Large intestine (tissue), 3 donors: Measurements from ENCODE around the gene AKAP13. TPM values are rescaled to one million over a fixed set of nuclear protein-coding genes. Genes with fewer than 3 reads are reported as not detected.

ENCODE experiments used
- DNase-seq, 2 donors: peaks; one replicate each; pipeline versions ENCODE4 v3.0.0 to v3.0.0-alpha.2; 2013
- H3K27ac ChIP-seq: one replicate; pipeline ENCODE4 v1.5.1; 2013; ENCODE audit warnings: low read length
- H3K27me3 ChIP-seq: 2 replicates; pipeline ENCODE4 v1.6.1; 2013; ENCODE audit warnings: low read length; ENCODE audit not compliant: control insufficient read depth, insufficient read depth
- H3K36me3 ChIP-seq: 2 replicates; pipeline ENCODE4 v1.6.1; 2013; ENCODE audit warnings: low read length; ENCODE audit not compliant: control insufficient read depth, insufficient read depth
- H3K4me1 ChIP-seq: one replicate; pipeline ENCODE4 v1.6.1; 2013; ENCODE audit warnings: low read length; ENCODE audit not compliant: control insufficient read depth, insufficient read depth
- H3K4me3 ChIP-seq: one replicate; pipeline ENCODE4 v1.5.1; 2013; ENCODE audit warnings: low read length
- H3K9me3 ChIP-seq: one replicate; pipeline ENCODE4 v1.6.1; 2013; ENCODE audit warnings: mild to moderate bottlenecking, low read depth, low read length, moderate library complexity; ENCODE audit not compliant: control insufficient read depth
- WGBS: methylation state at CpG from one replicate; pipeline ENCODE4 v1.1.5; 2013; ENCODE audit warnings: low lambda C conversion rate; ENCODE audit not compliant: insufficient coverage; 5-methylcytosine and 5-hydroxymethylcytosine counted together
- polyA plus RNA-seq: library from polyadenylated mRNA; unstranded; fragments of 120-200 nt; gene quantifications from one replicate; pipeline ENCODE4 v1.2.1, GENCODE V29; 2013

AKAP13 gene
- polyA plus RNA-seq, 1 donor = 68.9 TPM

GRCh38 chr15:85443593-85444087 is 63.2 kb downstream of the AKAP13 start:
- Histone ChIP-seq H3K4me1 (peaks cover 18% of the 10 kb centered on the region), H3K36me3 (no peaks in the 10 kb centered on the region), H3K9me3 (no peaks in the 10 kb centered on the region), H3K4me3 (no peak overlapping the region), H3K27ac (peak overlapping the region; percentile 43), H3K27me3 (no peaks in the 10 kb centered on the region)
- no CpG with 5 or more reads among the region's 4 CpGs for WGBS
- DNase-seq = peak; percentile 65 to 88

- peak; percentile 26 to 67 for DNase-seq
- Histone ChIP-seq H3K36me3 (no peaks in the 10 kb centered on the region), H3K4me1 (peaks cover 18% of the 10 kb centered on the region), H3K4me3 (no peak overlapping the region), H3K9me3 (no peaks in the 10 kb centered on the region), H3K27ac (peak overlapping the region; percentile 43), H3K27me3 (no peaks in the 10 kb centered on the region)
- 8% methylated on average over 2 of the region's 3 CpGs for WGBS
These were observed 63.8 kb downstream of the AKAP13 start for GRCh38 chr15:85444122-85444745.

- Histone ChIP-seq H3K27me3 (no peaks in the 10 kb centered on the region), H3K4me1 (peaks cover 18% of the 10 kb centered on the region), H3K9me3 (peaks cover 7% of the 10 kb centered on the region), H3K4me3 (no peak overlapping the region), H3K27ac (peak overlapping the region; percentile 43), H3K36me3 (no peaks in the 10 kb centered on the region)
- 71% methylated on average over 1 of the region's 1 CpG for WGBS
- DNase-seq = no peak
These were observed 65.0 kb downstream of the AKAP13 start for GRCh38 chr15:85445361-85445760.

GRCh38 chr15:85451099-85451700 is 70.8 kb downstream of the AKAP13 start:
- no peak overlapping the region for H3K27ac ChIP-seq
- H3K36me3 ChIP-seq = no peaks in the 10 kb centered on the region
- no peaks in the 10 kb centered on the region for H3K27me3 ChIP-seq
- H3K9me3 ChIP-seq = peaks cover 10% of the 10 kb centered on the region
- no peak overlapping the region for H3K4me3 ChIP-seq
- DNase-seq = no peak
- no CpG with 5 or more reads among the region's 3 CpGs for WGBS
- H3K4me1 ChIP-seq = peaks cover 1% of the 10 kb centered on the region

GRCh38 chr15:85452436-85452835 is 72.0 kb downstream of the AKAP13 start:
- no peak overlapping the region for H3K27ac ChIP-seq
- H3K36me3 ChIP-seq = no peaks in the 10 kb centered on the region
- no peaks in the 10 kb centered on the region for H3K4me1 ChIP-seq
- H3K9me3 ChIP-seq = peaks cover 10% of the 10 kb centered on the region
- no peak overlapping the region for H3K4me3 ChIP-seq
- WGBS = no CpG with 5 or more reads among the region's 1 CpG
- no peaks in the 10 kb centered on the region for H3K27me3 ChIP-seq
- DNase-seq = no peak

- H3K27me3 ChIP-seq = no peaks in the 10 kb centered on the region
- H3K27ac ChIP-seq = no peak overlapping the region
- no peaks in the 10 kb centered on the region for H3K36me3 ChIP-seq
- no peaks in the 10 kb centered on the region for H3K4me1 ChIP-seq
- DNase-seq = no peak
- WGBS = no CpG with 5 or more reads among the region's 5 CpGs
- no peak overlapping the region for H3K4me3 ChIP-seq
- H3K9me3 ChIP-seq = peaks cover 10% of the 10 kb centered on the region
These were observed 72.9 kb downstream of the AKAP13 start for GRCh38 chr15:85453144-85453872.

- WGBS = 33% methylated on average over 1 of the region's 7 CpGs
- H3K4me1 ChIP-seq = no peaks in the 10 kb centered on the region
These were observed 74.0 kb downstream of the AKAP13 start for GRCh38 chr15:85454403-85454802.

GRCh38 chr15:85455891-85456290 is 75.5 kb downstream of the AKAP13 start:
- no peak for DNase-seq
- no peaks in the 10 kb centered on the region for H3K4me1 ChIP-seq

More at GRCh38 chr15:85454403-85454802, 74.0 kb downstream of the AKAP13 start:
- Histone ChIP-seq H3K4me3 (no peak overlapping the region), H3K36me3 (no peaks in the 10 kb centered on the region), H3K27me3 (no peaks in the 10 kb centered on the region), H3K9me3 (peaks cover 10% of the 10 kb centered on the region), H3K27ac (no peak overlapping the region)
- no peak for DNase-seq

GRCh38 chr15:85456798-85457197 is 76.4 kb downstream of the AKAP13 start:
- Histone ChIP-seq H3K4me3 (no peak overlapping the region), H3K27ac (no peak overlapping the region), H3K36me3 (no peaks in the 10 kb centered on the region), H3K4me1 (no peaks in the 10 kb centered on the region), H3K27me3 (no peaks in the 10 kb centered on the region), H3K9me3 (no peaks in the 10 kb centered on the region)
- 100% methylated on average over 2 of the region's 3 CpGs for WGBS
- DNase-seq = no peak

More at GRCh38 chr15:85455891-85456290, 75.5 kb downstream of the AKAP13 start:
- Histone ChIP-seq H3K9me3 (no peaks in the 10 kb centered on the region), H3K27me3 (no peaks in the 10 kb centered on the region), H3K4me3 (no peak overlapping the region), H3K36me3 (no peaks in the 10 kb centered on the region), H3K27ac (no peak overlapping the region)

- H3K36me3 ChIP-seq = no peaks in the 10 kb centered on the region
- H3K4me1 ChIP-seq = no peaks in the 10 kb centered on the region
- no peaks in the 10 kb centered on the region for H3K27me3 ChIP-seq
- H3K27ac ChIP-seq = no peak overlapping the region
- WGBS = 38% methylated on average over 2 of the region's 8 CpGs
- no peaks in the 10 kb centered on the region for H3K9me3 ChIP-seq
- no peak for DNase-seq
- H3K4me3 ChIP-seq = no peak overlapping the region
These were observed 77.1 kb downstream of the AKAP13 start for GRCh38 chr15:85457392-85457968.
